GM19025 (cell line): ENCODE results near the gene MBD4.
"Not testable (repeated sequence)": the region's sequence is repeated elsewhere in the genome, so short reads cannot be mapped to it uniquely, and the experiment has no call there.

Experiments used
- ATAC-seq: cut with Tn5 transposase; IDR thresholded peaks from one replicate; pipeline ENCODE4 v1.9.1; 2021; ENCODE audit warnings: mild to moderate bottlenecking, low read depth, moderate library complexity; ENCODE audit not compliant: unreplicated experiment

Gene MBD4

DNA sequence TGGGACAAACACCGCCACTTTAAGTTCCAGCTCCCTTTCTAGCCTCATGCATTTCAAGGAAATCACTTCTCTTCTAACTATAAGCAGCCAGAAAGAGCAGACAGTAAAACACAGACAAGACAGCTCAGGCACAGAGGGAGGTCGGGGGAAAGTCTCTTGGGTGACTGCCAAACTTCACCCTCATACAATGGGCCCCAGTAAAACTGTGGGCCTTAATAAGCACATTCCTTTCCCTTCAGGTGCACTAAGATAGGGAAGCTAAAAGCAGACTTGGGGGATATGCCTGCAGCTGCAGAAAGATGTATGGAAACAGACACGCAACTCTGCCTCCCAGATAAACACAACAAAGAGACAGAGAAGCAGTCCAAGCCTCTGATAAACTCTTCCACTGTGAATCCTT, 26.5 kb downstream of the MBD4 start:
- not testable (repeated sequence) for ATAC-seq

DNA sequence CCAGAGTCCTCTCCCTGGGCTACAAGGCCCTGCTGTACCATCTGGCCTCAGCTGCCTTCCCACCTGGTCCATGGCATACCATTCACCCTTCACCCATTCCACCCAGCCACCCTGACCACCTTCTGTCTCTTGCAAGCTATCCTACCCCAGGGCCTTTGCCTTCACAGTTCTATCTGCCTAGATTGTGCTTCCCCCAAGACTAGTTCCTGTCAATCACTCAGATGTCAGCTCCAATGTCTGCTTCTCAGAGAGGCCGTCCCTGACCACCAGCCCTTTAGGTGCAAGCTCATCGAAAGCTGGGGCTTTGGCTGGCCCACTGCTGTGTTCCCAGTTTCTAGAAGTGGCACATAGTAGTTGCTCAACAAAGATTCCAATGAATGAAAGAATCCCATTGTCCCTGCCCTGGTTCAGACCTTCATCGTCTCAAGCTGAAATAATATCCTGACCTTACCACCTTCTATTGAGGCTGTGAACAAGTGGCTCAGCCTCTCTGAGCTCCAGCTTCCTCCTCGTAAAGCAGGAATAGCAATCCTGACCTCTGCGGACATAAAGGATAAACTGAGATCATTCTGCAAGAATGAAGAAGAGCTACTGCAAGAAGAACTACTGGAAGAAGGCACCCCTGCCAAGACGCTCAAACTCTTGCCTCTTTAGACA, 27.1 kb downstream of the MBD4 start:
- no peak for ATAC-seq

DNA sequence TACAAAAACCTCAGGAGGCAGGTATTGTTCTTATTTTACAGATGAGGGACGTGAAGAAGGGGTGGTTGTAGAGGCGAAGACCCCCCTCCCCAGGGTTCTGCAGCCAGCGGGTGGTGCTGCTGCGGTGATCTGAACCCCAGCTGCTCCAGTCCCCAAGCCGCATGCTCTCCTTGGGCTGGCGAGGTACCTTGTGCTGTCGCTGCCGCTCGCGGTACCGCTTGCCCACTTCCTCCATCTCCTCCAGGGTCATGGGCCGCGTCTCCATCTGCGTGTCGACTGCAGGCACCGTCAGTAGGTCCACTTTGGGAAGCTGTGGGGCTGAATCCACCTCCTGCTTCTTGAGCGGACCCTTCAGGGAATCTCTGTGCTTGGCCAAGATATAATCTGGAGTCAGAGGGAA, 28.8 kb downstream of the MBD4 start:
- no peak for ATAC-seq

DNA sequence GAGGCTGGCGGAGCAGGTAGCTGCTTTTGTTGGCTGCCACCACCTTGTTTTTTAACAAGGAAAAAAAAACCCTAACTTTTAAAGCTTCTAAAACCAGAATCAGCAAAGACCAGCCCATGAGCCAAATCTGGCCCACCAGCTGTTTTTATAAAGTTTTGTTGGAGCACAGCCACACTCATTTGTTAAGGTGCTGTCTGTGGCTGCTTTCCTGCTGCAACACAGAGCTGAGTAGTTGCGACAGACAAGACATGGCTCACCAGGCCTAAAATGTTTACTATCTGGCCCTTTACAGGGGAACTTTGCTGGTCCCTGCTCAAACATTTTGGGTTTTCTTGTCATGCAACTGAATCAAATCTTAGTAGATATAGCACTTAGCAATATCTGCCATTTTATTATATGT, 30.2 kb downstream of the MBD4 start:
- no peak for ATAC-seq

DNA sequence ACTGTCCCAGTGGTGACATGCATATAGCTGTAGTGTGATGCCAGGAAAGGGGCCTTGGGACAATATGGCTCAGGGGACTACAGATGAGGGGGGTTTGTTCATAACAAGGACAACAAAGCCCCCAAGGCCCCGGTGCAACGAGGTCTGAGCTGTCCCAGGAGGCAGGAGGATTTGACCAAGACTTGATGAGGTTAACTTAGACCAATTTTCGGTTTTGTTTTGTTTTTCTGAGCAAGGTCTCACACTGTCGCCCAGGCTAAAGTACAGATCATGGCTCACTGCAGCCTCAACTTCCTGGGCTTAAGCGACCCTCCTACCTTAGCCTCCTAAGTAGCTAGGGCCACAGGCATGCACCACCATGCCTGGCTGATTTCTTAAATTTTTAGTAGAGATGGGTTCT, 35.1 kb downstream of the MBD4 start:
- ATAC-seq, result no peak

DNA sequence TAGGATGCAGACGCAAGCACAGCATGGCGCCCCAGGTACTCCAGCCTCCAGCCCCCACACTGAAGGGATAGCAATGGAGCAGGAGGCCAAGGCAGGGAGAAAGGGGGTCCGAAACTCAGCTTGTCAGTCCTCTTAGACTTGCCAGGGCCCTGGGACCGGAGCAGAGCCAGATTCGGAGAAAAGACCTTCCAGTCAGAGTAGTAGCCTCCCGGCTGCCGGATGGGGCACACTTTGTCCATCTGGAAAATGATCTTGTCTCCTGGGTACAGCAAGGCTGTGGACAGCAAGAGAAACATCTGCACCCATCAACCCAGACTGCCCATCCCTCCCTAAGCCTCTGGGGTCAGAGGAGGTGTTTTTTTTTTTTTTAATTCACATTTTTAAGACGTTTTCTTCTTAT, 35.6 kb downstream of the MBD4 start:
- no peak for ATAC-seq

DNA sequence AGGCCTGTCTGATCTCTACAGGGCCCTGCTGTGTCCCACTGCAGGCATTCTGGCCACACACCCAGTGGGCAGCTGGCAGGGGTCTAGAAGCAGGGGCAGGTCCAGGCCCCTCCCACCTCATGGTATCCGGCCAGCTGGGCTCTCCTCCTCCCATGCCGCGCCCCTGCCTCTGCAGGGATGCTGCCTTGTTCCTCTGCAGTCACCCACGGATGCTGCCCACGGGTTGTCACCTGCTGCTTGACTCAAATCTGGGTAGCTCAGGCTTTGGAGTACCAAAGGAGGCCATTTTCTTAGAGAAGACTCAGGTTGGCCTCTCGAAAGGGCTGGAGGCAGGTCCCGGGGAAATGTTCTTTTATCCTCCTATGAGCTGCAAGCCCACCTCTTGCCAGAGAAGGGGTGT, 36.3 kb downstream of the MBD4 start:
- no peak for ATAC-seq

DNA sequence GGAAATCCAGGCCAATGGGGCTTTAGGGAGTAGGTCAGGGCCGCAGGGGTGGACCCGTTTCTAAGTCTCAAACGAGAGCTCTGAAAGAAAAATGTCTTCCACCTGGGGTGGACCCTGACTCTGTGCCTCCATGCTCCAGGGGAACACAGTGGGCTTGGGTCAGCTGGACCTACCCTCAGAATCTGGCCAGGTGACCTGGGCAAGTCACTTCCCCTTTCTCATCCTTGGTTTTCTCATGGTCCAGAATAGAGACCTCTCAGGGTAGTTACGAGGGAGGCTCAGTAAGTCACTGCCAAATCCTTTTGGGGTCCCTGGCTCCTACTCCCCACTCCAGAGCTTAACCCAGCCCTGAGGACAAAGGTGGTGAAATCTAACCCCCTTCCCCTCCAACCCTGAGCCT, 37.1 kb downstream of the MBD4 start:
- no peak for ATAC-seq

DNA sequence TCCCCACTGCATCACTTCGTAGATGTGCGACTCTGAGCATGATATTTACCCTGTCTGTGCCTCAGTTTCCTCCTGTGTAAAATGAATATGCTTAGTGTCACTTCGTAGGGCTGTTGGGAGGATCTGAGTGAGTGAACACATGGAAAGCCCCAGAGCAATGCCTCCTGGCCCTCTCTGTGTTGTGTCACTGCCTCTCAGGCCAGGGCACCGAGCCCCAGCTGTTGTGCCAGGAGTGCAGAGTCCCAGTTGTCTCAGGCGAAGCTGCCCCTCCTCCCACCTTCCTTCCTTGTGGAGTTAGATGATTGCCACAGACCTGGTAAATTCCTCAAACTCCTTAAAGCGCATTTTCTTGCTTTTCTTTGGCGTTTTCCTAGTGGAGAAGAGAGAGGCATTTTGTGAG, 37.5 kb downstream of the MBD4 start:
- ATAC-seq, result no peak

DNA sequence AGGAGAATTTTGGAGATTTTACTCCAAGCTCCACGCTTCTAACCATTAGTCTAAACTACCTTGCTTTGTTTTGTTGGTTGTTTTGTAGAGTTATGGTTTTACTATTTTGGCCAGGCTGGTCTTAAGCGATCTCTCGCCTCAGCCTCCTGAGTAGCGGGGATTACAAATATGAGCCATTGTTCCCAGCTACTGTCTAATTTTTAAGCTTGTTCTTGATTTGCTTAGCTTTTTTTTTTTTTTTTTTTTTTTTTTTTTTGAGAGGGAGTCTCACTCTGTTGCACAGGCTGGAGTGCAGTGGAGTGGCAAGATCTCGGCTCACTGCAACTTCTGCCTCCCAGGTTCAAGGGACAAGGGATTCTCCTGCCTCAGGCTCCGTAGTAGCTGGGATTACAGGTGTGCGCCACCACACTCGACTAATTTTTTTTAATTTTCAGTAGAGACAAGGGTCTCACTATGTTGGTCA, 39.8 kb downstream of the MBD4 start:
- no peak for ATAC-seq

DNA sequence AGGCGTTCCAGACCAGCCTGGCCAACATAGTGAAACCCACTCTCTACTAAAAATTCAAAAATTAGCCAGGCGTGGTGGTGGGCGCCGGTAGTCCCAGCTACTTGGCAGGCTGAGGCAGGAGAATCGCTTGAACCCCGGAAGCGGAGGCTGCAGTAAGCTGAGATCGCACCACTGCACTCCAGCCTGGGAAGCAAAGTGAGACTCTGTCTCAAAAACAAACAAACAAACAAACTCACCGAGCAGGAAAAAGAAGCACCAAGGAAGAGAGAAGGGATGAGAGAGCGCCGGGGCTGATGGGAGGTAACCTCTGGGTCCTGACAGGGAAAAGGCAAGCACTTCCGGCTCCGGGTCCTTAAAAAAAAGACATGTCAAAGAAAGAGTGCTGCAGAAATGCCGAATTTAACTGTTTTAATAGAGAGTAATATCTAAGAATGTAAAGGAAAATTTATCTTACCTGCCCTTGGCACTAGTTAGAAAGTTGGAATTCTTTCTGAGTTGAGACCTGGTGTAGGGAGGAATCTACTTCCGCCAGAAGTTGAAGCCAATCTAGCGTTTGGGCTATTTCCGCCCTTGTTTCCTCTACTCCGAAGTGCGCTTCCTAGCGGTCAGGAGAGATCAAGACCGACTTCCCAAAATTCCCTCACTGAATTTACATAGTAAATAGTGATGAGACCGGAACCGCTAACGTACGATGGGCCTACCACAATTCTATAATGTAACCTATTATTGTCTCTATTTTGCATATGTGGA, 40.4 kb downstream of the MBD4 start:
- ATAC-seq, result peak; percentile 73

DNA sequence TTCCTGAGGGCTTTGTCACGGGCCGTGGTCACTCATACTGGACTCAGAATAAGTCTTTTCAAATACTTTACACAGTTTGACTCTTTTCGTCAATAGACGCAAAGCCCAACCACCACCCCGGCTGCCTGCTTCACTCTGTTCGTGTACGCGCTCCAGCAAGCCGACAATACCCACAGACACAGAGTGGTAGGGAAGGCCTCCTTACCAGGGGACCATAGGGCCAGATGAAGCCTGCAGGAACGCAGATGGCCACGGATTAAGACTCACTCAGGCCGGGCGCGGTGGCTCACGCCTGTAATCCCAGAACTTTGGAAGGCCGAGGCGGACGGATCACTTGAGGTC, 41.0 kb downstream of the MBD4 start:
- no peak for ATAC-seq

DNA sequence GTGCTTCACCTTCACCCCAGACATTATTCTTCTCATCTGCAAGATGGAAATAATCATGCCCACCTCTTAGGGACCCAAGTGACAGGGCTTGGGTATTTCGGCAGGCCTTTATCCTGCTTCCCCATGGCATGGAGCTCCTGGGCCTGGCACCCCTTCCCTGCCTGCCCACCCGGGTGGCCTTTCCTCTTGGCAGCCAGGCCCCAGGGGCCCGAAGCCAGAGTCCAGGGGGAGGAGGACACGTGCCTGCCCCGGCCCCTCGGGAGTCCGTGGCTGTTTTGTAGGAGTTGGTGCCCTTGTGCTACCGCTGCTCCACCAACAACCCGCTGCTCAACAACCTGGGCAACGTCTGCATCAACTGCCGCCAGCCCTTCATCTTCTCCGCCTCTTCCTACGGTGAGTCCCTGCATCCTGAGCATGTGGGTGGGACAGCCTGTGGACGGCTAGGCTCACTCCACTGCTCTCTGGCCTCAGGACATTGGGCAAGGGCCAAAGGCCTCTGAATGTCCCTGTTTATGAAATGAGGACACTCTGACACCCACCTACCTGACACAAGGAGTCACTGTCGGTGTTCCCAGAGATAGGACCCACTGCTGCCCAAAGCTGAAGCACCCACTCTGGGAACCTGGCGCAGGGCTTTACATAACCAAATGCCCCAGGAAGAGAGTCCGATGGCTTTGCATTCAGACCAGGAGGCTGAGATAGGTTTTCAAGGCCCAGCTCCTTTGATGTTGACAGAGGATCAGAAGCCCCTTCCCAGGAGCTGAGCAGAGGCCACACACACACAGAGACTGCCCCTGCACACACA, 45.8 kb downstream of the MBD4 start:
- not testable (repeated sequence) for ATAC-seq

DNA sequence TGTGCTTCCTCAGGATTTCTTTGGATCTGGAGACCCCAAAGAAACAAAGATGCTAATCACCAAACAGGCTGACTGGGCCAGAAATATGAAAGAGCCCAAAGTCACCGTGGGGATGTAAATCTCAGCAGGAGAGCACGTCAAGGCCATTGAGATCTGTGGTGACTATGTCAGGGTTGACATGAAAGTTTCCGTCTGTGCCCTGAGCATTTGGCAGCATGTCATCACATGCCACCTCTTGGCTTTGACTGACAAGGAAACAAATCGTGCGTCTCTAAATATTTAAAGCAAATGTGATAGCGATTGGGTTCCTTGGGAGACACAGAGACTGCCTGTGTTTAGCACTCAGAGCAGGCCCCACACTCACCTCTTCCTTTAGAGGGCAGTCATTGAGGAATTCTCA, 46.5 kb downstream of the MBD4 start:
- no peak for ATAC-seq

DNA sequence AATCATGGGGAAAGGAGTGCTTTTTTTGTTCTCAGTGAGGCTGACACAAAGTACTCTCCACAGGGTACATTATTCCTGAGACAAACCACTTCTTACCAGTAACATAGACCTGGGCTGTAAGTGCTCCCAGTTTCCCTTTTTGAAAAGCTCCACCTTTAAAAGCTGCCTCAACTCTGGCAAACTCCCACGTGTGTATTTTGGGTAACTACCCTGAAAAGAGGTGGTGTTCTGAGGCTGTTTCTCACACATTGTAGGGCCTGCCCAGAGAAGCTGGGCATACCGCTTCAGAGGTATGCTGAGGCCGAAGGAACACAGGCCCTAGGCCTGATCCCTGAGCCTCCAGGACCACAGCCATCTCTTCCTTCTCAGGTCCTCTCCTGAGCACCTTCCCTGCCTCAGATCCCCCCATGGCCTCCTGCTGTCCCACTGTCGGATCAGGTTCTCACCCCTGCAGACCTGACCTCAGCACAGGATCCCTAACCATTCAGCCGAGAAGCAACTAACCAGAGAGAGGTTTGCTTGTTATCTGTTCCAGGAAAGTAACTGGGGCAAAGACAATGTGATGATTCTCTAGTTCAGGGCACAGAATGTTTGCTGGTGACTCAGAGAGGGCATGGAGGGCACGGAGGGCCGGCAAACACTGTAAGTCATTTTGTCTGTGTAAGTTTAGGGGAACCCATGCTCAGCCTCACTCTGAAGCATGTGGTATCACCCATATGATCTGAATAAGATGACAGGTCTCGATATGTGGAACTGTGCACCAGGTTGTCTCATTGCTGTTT, 47.5 kb downstream of the MBD4 start:
- not testable (repeated sequence) for ATAC-seq

DNA sequence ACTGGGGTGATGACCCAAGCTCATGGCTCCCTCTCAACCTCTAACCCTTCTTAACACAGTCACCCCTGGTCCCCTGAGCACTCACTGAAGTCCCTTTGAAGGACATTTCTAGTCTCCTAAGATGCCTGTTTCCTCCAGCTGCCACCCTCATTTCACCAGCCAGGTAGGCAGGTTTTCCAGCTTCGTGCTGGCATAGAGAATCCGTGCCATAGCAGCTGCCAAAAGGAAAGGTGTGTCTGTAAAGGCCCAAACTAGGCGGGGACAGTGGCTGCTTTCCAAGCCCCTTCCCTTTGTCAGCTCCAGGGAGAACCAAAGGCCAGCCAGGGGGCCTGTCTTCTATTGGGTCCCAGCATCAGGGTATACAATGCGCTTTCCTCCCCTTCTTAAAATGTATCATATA, 48.2 kb downstream of the MBD4 start:
- not testable (repeated sequence) for ATAC-seq

DNA sequence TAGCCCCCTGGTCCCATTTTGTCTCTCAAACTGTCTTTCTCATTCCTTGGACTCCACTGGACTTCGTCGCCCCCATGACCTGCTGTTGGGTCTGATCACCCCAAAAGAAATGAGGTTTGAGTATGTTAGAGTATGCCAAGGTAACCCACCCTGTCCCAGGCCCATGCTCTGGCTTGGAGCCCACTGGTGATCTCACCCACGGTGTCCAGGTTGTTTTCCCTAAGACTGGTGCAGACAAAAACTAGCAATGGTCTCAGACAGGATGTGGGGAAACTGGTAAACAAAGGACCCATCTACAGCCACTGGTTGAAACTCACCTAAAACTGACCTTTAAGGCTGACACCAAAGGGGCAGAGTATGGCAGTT, 50.2 kb downstream of the MBD4 start:
- ATAC-seq, result no peak

DNA sequence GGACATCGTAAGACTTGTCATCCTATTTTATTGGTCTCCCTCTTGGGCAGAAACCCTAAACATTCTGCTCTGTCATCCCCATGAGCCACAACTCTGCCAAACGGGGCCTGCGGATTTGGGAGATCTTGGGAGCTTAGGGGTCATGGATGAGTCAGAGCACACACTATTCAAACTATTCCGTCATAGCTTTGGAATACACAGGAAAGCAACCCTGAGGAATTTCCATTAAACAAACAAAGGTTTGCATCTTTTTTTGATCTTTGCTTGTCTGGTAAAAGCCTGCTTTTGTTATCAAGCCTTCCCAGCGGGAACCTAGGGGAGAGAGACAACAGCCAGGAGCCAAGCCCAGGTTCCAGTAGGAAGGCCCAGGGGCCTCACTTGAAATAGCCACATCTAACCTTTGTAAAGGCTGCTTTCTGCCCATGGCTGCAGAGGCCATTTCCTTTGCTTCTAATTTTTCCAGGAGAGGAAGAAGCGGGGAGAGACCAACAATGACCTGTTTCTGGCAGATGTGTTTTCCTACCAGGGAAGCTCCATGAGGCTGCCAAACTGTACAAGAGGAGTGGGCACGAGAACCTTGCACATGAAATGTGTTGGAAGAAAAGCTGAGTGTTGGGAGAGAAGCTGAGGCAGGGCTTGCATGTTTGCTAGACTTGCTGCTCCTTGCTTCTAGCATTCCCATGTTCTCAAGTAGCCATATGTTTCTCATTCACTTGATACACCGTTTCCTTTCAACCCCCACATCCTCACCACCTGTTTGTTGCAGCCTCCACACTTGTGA, 50.8 kb downstream of the MBD4 start:
- ATAC-seq, result not testable (repeated sequence)

DNA sequence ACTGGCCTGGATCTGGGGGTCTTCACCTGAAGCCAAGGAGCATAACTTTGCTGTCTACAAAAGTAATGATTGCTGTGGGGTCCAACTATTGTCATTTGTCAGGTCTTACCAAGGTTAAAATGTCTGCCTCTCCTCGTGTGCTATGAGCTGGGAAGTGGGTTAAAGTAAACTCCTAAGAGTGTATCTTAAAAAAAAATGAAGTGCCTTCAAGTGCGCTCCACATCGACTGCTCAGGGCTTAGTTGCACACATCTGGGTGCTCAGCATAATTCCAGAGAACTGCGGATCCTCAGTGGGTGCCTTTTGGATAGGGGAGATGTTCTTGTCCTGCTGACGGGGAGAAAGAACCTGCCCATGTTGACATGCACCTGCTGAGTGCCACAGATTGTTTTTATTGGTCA, 52.3 kb downstream of the MBD4 start:
- ATAC-seq, result no peak

DNA sequence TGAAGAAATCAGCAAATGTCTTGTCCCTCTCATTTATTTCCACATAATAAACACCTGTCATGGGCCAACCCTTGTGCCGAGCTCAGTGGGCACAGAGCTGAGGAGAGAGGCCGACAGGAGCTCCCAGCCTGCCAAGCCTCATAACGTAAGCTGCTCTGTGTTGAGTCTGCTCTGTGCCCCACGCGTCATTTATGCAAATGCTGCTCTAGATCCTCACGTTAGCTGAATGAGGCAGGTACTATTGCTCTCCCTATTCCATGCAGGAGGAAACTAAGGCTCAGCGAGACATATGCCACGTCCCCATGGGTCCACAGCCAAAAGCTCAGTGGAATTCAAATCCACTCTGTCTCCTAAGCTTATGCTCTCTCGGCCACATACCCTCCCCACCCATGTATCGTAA, 52.8 kb downstream of the MBD4 start:
- ATAC-seq, result no peak
